ENCODE measurements around the gene NR5A2. TPM values are rescaled to one million over a fixed set of nuclear protein-coding genes. Genes with fewer than 3 reads are reported as not detected.
A peak's percentile ranks its signal among the peaks of the same experiment; 100 is the strongest.

Gene NR5A2
- polyA plus RNA-seq, 3 donors, result 0.03 to 0.31 TPM; not detected in 1

GRCh38 chr1:200029822-200030152, 2.3 kb downstream of the NR5A2 start:
- no peak overlapping the region for H3K27ac ChIP-seq (ENCODE audit: low read depth in 1 of 2, low read length in 2 of 2)
- no peaks in the 10 kb centered on the region for H3K79me2 ChIP-seq (ENCODE audit: insufficient read depth, low read length)
- H3K27me3 ChIP-seq (ENCODE audit: control insufficient read depth in 2 of 2, insufficient read depth in 2 of 2, low read length in 2 of 2), result peaks cover 72 to 94% of the 10 kb centered on the region in 2 donors
- peaks cover 26 to 62% (median 27%) of the 10 kb centered on the region in 3 donors for H3K27me3 Mint-ChIP-seq (ENCODE audit: low read depth in 3 of 3)
- no peak overlapping the region for H3K9ac ChIP-seq (ENCODE audit: insufficient read depth, low read length, poor library complexity, severe bottlenecking)
- no peaks in the 10 kb centered on the region for H3K36me3 Mint-ChIP-seq
- intact Hi-C loops (cut with micrococcal nuclease), result loop anchor here in 1 of 2 donors (10.0 kb wide), 1 partner anchor 345 kb away; no protein-coding TSS in a partner anchor
- H3K9me3 ChIP-seq (replicated peaks in 1 of 2; ENCODE audit: control insufficient read depth in 1 of 2, insufficient read depth in 1 of 2, low read length in 2 of 2), result peaks cover 0 to 23% of the 10 kb centered on the region in 2 donors
- TF ChIP-seq, protein P1, sequence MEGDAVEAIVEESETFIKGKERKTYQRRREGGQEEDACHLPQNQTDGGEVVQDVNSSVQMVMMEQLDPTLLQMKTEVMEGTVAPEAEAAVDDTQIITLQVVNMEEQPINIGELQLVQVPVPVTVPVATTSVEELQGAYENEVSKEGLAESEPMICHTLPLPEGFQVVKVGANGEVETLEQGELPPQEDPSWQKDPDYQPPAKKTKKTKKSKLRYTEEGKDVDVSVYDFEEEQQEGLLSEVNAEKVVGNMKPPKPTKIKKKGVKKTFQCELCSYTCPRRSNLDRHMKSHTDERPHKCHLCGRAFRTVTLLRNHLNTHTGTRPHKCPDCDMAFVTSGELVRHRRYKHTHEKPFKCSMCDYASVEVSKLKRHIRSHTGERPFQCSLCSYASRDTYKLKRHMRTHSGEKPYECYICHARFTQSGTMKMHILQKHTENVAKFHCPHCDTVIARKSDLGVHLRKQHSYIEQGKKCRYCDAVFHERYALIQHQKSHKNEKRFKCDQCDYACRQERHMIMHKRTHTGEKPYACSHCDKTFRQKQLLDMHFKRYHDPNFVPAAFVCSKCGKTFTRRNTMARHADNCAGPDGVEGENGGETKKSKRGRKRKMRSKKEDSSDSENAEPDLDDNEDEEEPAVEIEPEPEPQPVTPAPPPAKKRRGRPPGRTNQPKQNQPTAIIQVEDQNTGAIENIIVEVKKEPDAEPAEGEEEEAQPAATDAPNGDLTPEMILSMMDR (IDR thresholded peaks at IDR 0.05), result no peak
- H3K4me2 ChIP-seq (replicated peaks; ENCODE audit: extremely low read depth, low read length, poor library complexity, severe bottlenecking), result peak overlapping the region; percentile 87
- H3K4me1 Mint-ChIP-seq, result peaks cover 14% of the 10 kb centered on the region
- H3K27ac Mint-ChIP-seq, result no peak overlapping the region
- peak overlapping the region in 1 of 3 experiments; percentile 81 for H3K4me3 ChIP-seq (replicated peaks in 1 of 3; ENCODE audit: low read depth in 2 of 3, low read length in 3 of 3)
- no peaks in the 10 kb centered on the region for H3K36me3 ChIP-seq (replicated peaks in 1 of 2; ENCODE audit: control insufficient read depth in 1 of 2, insufficient read depth in 2 of 2, low read length in 2 of 2)
- WGBS (ENCODE audit: insufficient coverage), result 34% methylated on average over 11 of the region's 13 CpGs
- DNase-seq, result no peak
- no peaks in the 10 kb centered on the region for H4K20me1 ChIP-seq (ENCODE audit: insufficient read depth, low read length)
- H3K4me1 ChIP-seq (ENCODE audit: control insufficient read depth in 1 of 2, insufficient read depth in 2 of 2, low read length in 2 of 2), result peaks cover 14 to 16% of the 10 kb centered on the region in 2 donors
- peaks cover 0 to 12% (median 2%) of the 10 kb centered on the region in 7 donors for H3K9me3 Mint-ChIP-seq
- no peak overlapping the region for H2AFZ ChIP-seq (ENCODE audit: insufficient read depth, low read depth, low read length, poor library complexity, severe bottlenecking)
- H3K4me3 Mint-ChIP-seq, result peak overlapping the region; percentile 80 to 96

GRCh38 chr1:200030791-200031190, 3.3 kb downstream of the NR5A2 start:
- H3K4me1 Mint-ChIP-seq, result peaks cover 14% of the 10 kb centered on the region
- Histone ChIP-seq H4K20me1 (ENCODE audit: insufficient read depth, low read length) (no peaks in the 10 kb centered on the region), H3K9me3 (replicated peaks in 1 of 2; ENCODE audit: control insufficient read depth in 1 of 2, insufficient read depth in 1 of 2, low read length in 2 of 2) (peaks cover 0 to 33% of the 10 kb centered on the region in 2 donors), H3K9ac (ENCODE audit: insufficient read depth, low read length, poor library complexity, severe bottlenecking) (no peak overlapping the region), H3K27ac (ENCODE audit: low read depth in 1 of 2, low read length in 2 of 2) (no peak overlapping the region), H2AFZ (ENCODE audit: insufficient read depth, low read depth, low read length, poor library complexity, severe bottlenecking) (no peak overlapping the region), H3K36me3 (replicated peaks in 1 of 2; ENCODE audit: control insufficient read depth in 1 of 2, insufficient read depth in 2 of 2, low read length in 2 of 2) (no peaks in the 10 kb centered on the region), H3K4me1 (ENCODE audit: control insufficient read depth in 1 of 2, insufficient read depth in 2 of 2, low read length in 2 of 2) (peaks cover 24 to 26% of the 10 kb centered on the region in 2 donors), H3K27me3 (ENCODE audit: control insufficient read depth in 2 of 2, insufficient read depth in 2 of 2, low read length in 2 of 2) (peaks cover 82 to 99% of the 10 kb centered on the region in 2 donors), H3K79me2 (ENCODE audit: insufficient read depth, low read length) (no peaks in the 10 kb centered on the region), H3K4me3 (replicated peaks in 1 of 3; ENCODE audit: low read depth in 2 of 3, low read length in 3 of 3) (no peak overlapping the region), H3K4me2 (replicated peaks; ENCODE audit: extremely low read depth, low read length, poor library complexity, severe bottlenecking) (no peak overlapping the region)
- peaks cover 2 to 3% of the 10 kb centered on the region in 2 donors for H3K36me3 Mint-ChIP-seq
- 95% methylated on average over 3 of the region's 4 CpGs for WGBS (ENCODE audit: insufficient coverage)
- peaks cover 22 to 56% (median 23%) of the 10 kb centered on the region in 3 donors for H3K27me3 Mint-ChIP-seq (ENCODE audit: low read depth in 3 of 3)
- DNase-seq, result no peak
- TF ChIP-seq, protein P1 (IDR thresholded peaks at IDR 0.05), result no peak
- intact Hi-C loops (cut with micrococcal nuclease), result loop anchor here in 1 of 2 donors (10.0 kb wide), 1 partner anchor 346 kb away; no protein-coding TSS in a partner anchor
- no peak overlapping the region for H3K27ac Mint-ChIP-seq
- H3K9me3 Mint-ChIP-seq, result peaks cover 0 to 12% (median 5%) of the 10 kb centered on the region in 7 donors
- H3K4me3 Mint-ChIP-seq, result peak overlapping the region in 1 of 2 donors; percentile 31
